GM21526 (cell line): ENCODE measurements around the gene TAS2R46.
"Not testable (repeated sequence)": the region's sequence is repeated elsewhere in the genome, so short reads cannot be mapped to it uniquely, and the experiment has no call there.

ENCODE experiments used
- ATAC-seq: cut with Tn5 transposase; IDR thresholded peaks from one replicate; pipeline ENCODE4 v1.9.1; 2021; ENCODE audit warnings: moderate library complexity; ENCODE audit not compliant: unreplicated experiment, low FRiP score

TAS2R46 gene, protein sequence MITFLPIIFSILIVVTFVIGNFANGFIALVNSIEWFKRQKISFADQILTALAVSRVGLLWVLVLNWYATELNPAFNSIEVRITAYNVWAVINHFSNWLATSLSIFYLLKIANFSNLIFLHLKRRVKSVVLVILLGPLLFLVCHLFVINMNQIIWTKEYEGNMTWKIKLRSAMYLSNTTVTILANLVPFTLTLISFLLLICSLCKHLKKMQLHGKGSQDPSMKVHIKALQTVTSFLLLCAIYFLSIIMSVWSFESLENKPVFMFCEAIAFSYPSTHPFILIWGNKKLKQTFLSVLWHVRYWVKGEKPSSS

DNA sequence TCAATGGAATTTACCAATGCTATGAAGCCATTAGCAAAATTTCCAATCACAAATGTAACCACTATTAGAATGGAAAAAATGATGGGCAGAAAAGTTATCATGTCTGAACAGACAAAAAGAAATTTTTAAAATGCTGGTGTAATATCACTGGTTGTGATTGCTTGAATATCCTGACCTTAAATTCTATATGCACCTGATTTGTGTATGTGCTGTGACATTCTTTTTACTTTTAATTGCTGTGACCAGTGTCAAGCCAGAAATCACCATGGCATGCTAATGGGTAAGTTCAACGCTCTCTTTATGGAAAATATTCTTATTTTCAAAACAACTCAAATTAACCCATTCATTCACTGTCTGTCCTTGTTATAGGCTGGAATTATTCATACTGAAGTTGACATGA, at the start of gene TAS2R46:
Gene TAS2R46, minus strand, starts transcription at position 101 of the 400 bp plus-strand sequence. Its CDS starts 0 bp downstream, at position 101.
- ATAC-seq: not testable (repeated sequence)

DNA sequence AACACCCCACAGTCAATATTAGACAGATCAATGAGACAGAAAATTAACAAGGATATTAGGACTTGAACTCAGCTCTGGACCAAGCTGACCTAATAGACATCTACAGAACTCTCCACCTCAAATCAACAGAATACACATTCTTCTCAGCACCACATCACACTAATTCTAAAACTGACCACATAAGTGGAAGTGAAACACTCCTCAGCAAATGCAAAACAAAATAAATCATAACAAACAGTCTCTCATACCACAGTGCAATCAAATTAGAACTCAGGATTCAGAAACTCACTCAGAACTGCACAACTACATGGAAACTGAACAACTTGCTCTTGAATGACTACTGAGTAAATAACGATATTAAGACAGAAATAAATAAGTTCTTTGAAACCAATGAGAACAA, 49.1 kb upstream of the TAS2R46 start:
- ATAC-seq: not testable (repeated sequence)

DNA sequence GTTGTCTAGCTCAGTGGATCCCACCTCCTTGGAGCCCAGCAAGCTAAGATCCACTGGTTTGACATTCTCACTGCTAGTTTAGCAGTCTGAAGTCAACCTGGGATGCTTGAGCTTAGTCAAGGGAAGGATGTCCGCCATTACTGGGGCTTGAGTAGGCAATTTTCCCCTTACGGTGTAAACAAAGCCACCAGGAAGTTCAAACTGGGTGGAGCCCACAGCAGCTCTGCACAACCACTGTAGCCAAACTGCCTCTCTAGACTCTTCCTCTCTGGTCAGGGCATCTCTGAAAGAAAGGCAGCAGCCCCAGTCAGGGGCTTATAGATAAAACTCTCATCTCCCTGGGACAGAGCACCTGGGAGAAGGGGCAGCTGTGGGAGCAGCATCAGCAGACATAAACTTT, 46.8 kb upstream of the TAS2R46 start:
- no peak for ATAC-seq

DNA sequence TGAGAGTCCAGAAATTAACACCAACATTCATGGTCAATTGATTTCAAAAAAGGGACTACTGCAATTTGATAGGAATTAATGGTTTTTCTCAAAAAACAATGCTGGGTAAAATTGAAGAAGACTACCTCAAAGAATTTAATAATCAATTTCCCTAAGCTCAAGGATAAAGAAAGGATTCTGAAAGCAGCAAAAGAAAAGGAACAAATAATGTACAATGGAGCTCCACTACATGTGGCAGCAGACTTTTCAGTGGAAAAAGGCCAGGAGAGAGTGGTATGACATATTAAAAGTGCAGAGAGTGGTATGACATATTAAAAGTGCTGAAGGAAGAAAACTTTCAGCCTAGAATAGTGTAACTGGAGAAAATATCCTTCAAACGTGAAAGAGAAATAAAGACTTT, 45.6 kb upstream of the TAS2R46 start:
- ATAC-seq: no peak

DNA sequence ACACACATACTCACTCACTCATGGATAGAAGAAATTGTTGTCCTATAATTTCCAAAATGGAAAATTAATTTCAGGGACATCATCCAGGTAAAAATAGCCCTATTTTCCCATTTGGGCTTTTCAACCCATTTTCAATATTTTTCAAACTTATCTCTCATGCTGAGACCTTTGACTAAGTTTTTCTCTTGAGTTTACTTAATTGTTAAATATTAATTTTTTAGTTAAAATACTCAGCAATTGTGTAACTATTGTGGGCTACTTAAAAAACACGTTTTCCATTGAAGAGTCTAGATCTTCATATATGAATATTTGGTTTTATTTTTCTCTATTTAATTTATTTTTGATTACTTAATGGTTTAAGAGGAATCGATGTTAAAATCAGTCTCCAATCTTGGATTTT, 44.2 kb upstream of the TAS2R46 start:
- no peak for ATAC-seq

DNA sequence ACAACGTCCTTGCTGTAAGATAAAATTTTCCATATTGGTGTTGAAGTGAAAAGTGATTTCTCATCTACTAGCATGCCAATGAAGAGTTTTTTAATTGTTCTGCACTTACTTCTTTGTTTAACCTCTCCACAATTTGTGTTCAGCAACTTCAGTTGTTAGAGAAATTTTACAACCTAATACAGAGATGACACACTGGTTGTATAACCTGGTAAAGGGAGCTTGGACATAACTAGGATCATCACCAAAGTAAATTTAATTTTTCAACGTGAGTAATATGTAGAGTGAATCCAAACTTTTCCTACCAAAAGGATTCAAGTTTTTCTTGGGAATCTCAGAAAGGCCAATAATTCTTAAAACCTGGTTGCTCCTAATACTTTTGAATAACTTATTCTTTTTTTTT, 43.5 kb upstream of the TAS2R46 start:
- no peak for ATAC-seq

DNA sequence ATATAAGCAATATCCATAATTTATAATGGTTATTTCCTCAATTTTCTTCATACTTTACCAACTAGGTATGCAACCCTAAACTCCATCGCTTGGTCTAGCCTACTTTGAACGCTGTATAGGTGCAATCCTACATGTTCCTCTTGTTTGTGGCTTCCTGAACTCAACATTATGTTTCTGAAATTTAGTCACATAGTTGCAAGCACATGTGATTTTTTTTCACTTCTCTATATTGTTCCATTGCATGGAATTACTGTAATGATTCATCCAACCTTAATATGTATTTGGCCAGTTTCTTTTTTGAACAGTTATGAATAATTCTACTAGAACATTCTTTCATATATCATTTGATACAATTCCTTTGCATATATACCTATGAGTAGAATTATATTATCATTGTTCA, 32.8 kb upstream of the TAS2R46 start:
- not testable (repeated sequence) for ATAC-seq

DNA sequence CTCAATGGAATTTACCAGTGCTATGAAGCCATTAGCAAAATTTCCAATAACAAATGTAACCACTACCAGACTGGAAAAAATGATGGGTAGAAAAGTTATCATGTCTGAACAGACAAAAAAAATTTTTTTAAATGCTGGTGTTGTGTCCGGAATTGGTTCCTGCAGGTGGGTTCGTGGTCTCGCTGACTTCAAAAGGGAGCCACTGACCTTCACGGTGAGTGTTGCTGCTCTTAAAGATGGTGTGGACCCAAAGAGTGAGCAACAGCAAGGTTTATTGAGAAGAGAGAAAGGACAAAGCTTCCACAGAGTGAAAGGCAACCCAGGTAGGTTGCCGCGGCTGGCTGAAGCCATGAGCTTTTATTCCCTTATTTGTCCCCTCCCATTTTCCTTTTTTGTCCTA, 30.0 kb upstream of the TAS2R46 start, which contains the start of gene TAS2R43:
Gene TAS2R43, minus strand, starts transcription at position 186 of the 400 bp plus-strand sequence. Its CDS starts 84 bp downstream, at position 102.
- ATAC-seq: no peak

DNA sequence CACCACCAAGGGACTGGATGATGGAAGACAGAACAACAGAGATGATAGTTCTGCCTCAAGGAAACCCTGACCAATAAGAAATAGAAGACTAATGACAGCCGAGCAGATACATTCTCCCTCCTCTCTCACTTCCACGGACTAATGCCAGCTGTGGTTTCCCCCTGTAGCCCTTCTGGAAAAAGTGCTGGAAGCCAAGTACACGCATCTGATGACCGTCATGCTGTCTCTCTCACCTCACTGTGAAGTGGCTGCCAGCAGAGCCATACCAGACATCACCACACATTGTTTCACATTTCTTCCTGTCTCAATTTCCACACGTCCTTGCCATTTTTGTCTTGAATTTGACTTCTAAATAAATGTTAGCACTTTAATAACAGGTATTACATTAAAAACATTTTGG, 27.2 kb upstream of the TAS2R46 start:
- ATAC-seq: no peak

DNA sequence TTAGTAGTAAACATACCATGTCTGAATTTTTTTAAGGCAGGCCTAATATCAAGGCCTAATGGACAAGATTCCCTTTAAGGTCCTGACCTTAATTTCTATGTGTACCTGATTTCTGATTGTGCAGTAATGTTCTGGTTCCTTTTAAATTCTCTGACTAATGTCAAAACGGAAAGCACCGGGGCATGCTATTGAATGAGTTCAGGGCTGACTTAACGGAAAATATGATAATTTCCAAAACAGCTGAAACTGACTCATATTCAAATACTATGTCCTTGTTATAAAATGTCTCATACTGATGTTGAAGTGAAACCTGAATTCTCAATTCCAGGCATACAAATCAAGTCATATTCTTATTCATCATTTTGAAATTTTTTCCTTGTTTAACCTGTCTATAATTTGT, 23.3 kb upstream of the TAS2R46 start:
- no peak for ATAC-seq

DNA sequence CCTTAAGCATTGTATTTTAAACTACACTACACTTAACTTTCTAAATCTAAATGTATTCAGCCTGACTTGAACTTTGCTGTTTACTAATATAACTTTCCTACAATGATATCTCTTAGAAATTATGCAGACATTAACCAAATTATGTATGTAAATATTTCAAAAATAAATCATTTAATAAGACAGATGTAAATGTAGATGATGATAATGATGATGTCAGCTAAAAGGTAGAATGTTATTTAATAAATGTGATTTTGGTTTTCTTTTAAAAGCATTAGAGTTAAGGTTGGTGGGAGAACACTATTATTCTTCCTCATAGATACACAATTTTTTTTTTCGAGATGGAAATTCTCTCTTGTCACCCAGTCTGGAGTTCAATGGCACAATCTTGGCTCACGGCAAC, 19.9 kb upstream of the TAS2R46 start:
- no peak for ATAC-seq

DNA sequence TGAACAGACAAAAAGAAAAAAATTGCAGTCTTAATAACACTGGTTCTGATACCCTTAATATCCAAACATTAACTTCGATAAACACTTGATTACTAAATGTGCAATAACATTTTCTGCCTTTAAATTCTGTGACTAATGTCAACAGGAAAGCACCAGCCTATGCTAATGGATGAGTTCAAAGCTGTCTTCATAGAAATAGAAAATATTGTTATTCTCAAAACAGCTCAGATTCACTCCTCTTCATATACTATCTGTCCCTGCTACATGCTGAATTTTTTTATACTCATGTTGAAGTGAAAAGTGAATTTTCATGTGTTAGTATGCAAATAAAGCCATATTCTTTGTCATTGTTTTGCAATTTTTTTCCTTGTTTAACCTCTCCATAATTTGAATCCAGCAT, 16.2 kb upstream of the TAS2R46 start:
- ATAC-seq: no peak

DNA sequence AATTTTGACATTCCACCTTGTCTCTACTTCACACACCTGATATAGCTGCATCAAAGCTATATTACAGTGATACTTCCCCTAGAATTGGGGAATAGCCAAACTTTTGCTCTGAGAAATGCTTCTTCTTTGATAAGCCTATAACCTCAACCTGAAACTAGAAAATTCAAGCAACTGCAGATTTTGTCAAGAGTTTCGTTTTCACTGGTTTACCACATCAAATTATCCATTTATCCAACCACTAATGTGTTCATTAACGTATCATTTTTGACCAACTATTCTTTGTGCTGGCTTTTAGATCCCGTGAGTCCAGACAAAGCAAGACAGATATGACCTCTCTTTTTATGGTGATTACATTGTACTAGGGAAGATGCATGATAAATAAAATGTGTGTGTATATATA, 13.5 kb upstream of the TAS2R46 start:
- ATAC-seq: no peak

DNA sequence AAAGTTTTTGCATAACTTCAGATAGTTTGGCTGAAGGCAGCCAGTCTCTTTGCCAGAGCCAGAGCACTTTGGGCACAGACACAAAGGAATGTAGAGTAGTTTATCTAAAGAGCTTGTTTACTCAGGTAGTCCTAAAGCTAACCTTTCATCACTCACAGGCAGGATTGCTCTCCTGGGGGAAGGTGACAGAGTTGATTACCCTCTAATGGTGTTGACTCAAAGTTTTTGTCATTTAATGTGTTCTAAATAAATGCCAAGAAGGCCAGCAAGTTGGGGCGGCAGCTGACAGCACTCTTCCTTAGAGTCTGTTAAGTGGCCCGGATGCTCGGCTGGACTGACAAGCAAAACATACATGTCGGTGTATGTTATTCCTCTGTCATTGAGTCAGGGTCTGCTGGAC, 9.3 kb upstream of the TAS2R46 start:
- no peak for ATAC-seq

DNA sequence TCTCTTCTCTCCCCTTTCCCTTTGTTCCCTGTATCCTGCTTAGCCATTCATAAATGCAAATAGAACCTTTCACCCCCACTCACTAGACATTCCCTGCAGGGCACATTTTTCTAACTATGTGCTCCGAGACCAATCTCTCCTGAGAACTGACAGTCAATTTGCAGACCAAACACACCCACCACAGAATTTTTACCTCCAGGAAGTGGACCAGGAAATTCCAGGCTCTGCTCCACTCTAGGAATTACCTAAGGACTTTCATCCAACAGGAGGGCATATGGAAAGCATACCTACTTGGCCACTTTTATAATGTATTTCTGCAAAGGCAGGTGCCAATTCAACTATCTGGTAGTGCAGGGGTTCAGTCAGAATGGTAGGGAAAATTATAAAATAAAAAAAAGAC, 8.9 kb upstream of the TAS2R46 start:
- ATAC-seq: no peak

DNA sequence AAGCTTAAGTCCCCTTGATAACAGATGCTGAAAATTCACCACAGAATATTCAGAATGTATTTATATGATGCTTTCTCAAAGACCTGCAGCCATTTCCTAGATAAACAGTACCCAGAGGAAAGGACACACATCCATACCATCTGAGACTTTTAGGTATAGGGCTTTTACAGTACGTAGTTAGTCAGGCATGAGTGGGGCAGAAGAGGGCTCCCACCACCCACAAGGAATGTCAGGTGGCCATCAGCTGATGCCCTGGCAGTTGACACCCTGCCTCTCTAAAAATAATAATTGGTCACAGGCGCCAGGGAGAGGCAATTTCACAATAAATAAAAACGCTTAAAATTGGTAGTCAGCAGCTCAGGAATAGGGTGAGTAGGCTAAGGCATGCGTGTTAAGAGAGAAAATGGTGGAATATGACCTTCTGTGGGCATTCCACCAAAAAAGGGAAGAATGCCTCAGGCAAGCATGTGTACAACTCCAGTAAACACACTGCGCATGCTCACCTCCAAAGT, 7.8 kb upstream of the TAS2R46 start:
- ATAC-seq: no peak

DNA sequence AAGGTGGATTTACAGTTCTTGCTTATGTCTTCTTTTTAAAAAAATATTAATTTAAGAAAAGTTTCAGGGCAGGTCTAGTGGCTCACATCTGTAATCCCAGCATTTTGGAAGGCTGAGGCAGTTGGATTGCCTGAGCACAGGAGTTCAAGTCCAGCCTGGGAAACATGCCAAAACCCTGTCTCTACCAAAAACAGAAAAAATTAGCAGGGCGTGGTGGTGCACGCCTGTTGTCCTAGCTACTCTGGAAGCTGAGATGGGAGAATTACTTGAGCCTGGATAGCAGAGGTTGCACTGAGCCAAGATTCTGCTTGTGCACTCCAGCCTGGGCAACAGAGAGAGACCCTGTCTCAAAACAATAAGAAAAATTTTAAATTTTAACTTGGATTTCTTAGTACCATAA, 5.4 kb upstream of the TAS2R46 start:
- ATAC-seq: no peak

DNA sequence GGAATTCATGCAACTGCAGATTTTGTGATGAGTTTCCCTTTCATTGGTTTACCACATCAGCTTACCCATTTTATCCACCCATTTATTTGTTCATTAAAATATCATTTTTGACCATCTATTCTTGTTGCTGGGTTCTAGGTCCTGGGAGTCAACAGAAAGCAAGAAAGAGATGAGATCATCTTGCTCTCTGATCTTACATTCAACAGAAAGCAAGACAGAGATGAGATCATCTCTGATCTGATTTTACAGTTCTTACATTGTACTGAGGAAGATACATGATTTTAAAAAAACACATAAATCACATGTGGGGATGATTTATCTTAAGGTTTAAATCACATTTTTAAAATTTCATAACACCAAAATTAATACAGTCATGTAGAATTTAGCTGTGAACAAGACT, 2.3 kb downstream of the TAS2R46 start:
- no peak for ATAC-seq

DNA sequence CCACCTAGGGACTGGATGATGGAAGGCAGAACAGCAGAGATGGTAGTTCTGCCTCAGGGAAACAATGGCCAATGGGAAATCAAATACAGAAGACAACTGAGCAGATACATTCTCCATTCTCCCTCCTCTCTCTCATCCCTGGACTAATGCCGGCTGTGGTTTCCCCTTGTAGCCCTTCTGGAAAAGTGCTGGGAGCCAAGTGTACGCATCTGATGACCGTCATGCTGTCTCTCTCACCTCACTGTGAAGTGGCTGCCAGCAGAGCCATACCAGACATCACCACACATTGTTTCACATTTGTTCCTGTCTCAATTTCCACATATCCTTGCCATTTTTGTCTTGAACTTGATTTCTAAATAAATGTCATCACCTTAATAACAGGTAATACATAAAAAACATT, 3.1 kb downstream of the TAS2R46 start:
- ATAC-seq: no peak

DNA sequence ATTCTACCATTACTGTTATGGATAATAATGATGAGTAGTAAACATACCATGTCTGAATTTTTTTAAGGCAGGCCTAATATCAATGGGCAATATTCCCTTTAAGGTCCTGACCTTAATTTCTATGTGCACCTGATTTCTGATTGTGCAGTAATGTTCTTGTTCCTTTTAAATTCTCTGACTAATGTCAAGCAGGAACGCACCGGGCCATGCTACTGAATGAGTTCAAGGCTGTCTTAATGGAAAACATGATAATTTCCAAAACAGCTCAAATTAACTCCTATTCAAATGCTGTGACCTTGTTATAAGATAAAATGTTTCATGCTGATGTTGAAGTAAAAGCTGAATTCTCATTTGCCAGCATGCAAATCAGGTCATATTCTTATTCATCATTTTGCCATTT, 6.8 kb downstream of the TAS2R46 start:
- no peak for ATAC-seq

DNA sequence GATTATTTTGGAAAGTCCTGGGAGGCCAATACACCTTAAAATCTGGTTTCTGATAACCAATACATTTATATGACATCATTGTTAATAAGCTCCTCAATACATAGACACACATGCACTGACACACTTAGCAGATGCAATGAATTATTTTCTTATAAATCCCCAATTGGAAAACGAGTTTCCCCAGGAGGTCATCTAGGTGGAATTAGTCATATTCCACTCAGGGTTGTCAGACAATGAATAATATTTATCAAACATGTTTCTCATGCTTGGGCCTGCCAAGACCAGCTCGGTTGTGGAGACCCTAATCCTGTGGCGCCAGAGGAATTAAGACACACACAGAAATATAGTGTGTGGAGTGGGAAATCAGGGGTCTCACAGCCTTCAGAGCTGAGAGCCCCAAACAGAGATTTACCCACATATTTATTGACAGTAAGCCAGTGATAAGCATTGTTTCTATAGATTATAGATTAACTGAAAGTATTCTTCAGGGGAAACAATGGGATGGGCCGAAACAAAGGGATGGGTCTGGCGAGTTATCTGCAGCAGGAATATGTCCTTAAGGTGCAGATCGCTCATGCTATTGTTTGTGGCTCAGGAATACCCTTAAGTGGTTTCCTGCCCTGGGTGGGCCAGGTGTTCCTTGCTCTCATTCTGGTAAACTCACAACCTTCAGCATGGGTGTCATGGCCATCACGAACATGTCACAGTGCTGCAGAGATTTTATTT, 12.1 kb downstream of the TAS2R46 start:
- not testable (repeated sequence) for ATAC-seq

DNA sequence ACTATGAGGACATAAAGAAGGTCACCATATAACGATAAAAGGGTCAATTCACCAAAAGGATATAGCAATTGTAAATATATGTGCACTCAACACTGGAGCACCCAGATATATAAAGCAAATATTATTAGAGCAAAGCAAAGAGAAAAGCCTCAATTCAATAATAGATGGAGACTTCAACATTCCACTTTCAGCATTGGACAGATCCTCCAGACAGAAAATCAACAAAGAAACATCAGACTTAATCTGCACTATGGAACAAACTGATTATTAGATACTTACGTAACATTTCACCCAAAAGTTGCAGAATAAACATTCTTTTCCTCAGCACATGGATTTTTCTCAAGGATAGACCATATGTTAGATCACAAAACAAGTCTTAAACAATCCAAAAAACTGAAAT, 20.7 kb downstream of the TAS2R46 start:
- ATAC-seq: not testable (repeated sequence)
